Skin of body (tissue), 2 donors: ENCODE data around the gene CUL9. TPM values are rescaled to one million over a fixed set of nuclear protein-coding genes. Genes with fewer than 3 reads are reported as not detected.
A peak's percentile ranks its signal among the peaks of the same experiment; 100 is the strongest.
"Not testable (repeated sequence)": the region's sequence is repeated elsewhere in the genome, so short reads cannot be mapped to it uniquely, and the experiment has no call there.

Source experiments
- DNase-seq: peaks from one replicate; lab custom pipeline; 2025; lab: John Stamatoyannopoulos, UW
- total RNA-seq: library from RNA; depleted of rRNA; stranded (reverse); fragments of >200 nt; gene quantifications from one replicate; pipeline ENCODE4 v1.2.3, GENCODE V29; 2014

The CUL9 gene
- total RNA-seq: 18.8 TPM

DNA sequence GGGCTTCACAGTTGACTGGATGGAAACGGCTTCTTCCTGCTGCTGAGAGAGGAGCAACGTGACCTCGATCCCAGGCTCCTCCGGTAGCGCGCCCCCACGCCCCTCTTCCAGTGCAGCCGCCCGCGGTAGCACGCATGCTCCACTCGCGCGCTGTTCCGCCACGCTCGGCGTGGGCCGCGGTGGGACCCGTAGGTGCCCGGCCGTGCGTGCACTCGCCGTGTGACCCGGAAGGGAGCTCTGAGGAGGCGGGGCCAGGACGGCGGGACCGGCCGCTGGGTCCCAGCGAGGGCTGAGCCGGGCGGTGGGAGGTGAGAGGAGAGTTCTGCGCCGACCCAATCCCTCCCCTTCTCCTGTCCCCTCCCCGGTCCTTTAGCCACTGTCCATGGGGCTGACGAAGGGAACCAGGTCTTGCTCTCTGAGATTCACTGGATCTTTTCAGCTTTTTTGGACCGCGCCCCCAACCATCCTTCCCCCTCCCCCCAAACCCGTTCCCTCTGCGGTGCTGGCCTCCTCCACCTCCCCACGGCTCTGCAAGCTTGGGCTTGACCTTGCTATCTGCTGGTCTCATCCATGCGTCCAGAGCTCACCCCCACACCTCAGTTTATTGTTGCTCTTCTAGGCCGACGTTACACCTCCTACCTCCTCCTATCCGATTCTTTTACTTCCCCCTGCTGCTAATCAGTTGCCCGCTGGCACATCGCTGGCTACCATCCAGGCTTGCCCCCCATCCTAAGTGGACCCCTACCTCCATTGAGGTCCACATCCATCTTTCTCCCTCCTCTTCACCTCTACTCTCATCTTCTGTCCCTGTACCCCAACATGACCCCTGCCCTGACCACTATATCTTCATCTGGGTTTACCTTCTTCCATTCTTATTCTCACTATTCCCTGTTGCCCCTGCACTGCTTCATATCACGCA lies at the start of gene CUL9:
TSS of gene CUL9 (plus strand) at position 255 of the 919 bp plus-strand sequence. CDS start 2,115 bp downstream, outside the sequence.
- peak; percentile 60 for DNase-seq

DNA sequence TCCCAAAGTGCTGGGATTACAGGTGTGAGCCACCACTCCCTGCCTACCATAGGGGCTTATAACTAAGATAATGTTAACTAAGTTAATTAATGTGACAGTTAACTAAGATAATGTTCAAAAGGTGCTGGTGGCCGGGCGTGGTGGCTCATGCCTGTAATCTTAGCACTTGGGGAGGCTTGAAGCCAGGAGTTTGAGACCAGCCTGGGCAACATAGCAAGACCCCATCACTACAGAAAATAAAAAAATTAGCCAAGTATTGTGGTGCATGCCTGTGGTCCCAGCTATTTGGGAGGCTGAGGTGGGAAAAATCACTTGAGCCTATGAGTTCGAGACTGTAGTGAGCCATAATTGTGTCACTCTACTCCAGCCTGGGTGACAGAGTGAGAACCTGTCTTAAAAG lies 43.7 kb upstream of the CUL9 start:
- no peak for DNase-seq

DNA sequence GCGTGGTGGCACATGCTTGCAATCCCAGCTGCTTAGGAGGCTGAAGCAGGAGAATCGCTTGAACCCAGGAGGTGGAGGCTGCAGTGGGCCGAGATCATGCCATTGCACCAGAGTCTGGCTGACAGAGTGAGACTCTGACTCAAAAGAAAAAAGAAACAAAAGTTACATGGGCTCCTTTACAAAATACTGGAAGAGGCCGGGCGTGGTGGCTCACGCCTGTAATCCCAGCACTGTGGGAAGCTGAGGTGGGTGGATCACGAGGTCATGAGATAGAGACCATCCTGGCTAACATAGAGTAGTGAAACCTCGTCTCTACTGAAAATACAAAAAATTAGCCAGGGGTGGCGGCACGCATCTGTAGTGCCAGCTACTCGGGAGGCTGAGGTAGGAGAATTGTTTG lies 42.0 kb upstream of the CUL9 start:
- not testable (repeated sequence) for DNase-seq

DNA sequence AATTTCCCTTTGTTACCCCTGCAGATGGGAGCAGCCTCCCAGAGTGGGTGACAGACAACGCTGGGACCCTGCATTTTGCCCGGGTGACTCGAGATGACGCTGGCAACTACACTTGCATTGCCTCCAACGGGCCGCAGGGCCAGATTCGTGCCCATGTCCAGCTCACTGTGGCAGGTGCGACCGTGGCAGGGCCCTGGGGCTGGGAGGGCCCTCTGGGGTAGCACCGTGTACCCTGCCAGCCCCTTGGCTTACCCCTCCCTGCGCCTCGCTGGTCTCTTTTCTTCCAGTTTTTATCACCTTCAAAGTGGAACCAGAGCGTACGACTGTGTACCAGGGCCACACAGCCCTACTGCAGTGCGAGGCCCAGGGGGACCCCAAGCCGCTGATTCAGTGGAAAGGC lies 40.4 kb upstream of the CUL9 start:
- no peak for DNase-seq

DNA sequence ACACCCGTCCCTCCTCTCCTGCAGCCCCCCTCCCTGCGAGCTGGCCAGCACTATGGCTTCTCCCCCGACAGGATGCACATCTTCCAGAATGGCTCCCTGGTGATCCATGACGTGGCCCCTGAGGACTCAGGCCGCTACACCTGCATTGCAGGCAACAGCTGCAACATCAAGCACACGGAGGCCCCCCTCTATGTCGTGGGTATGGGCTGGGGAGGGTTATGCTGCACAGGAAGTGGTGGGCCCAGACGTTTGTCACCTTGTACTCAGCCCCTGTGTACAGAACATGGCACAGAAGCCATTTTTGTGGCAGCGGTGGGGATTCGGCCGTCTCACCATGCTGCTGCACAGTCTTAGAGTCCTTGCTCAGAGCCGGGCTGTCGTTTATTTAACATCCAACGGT lies 39.9 kb upstream of the CUL9 start:
- DNase-seq: no peak

DNA sequence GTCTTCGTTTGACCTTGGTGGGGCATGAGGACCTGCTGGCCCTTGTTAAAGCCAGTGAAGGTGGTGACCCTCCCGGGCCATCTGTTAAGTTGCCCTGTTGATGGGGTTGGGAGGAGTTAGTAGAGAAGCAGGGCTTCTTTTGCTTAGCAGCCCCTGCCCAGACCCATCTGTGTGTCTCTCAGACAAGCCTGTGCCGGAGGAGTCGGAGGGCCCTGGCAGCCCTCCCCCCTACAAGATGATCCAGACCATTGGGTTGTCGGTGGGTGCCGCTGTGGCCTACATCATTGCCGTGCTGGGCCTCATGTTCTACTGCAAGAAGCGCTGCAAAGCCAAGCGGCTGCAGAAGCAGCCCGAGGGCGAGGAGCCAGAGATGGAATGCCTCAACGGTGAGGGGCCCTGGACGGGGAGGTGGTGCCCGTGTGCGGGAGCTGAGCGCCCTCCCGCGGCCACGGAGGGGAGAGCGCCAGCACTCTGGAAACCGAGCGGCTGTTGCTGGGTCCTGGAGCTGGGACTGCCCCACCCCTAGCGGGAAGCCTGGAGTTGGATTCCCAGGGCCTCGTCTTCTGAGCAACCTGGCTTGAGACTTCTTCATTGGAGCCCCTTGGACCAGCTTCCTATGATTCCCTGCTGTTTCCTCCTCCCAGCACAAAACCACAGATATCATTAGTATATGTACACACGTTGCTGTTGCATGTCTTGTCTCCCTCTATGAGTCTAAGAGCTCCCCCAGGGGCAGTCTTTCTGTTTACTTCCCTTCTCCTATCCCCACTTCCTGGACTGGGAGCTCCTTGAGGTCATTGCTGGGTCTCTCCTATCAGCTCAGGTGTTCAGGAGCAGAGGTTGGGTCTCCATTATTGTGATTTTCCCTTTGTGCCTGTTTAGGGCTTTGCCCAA lies 38.5 kb upstream of the CUL9 start:
- DNase-seq: peak; percentile 95

DNA sequence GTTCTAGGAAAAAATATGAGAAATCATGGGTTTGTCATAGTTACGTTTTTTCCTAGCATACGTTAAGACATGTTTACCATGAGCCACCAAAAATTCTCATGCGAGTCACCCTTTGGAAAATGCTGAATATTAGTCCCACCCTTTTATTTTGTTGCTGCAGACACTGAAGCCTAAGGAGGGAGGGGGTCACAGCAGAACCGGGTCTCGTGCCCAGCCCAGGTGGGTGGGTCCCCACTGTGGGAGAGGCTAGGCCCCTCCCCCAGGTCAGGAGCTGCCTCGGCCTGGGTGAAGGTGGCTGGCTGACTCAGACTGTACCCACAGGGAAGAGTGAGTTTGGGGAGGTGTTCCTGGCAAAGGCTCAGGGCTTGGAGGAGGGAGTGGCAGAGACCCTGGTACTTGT lies 37.1 kb upstream of the CUL9 start:
- DNase-seq: no peak

DNA sequence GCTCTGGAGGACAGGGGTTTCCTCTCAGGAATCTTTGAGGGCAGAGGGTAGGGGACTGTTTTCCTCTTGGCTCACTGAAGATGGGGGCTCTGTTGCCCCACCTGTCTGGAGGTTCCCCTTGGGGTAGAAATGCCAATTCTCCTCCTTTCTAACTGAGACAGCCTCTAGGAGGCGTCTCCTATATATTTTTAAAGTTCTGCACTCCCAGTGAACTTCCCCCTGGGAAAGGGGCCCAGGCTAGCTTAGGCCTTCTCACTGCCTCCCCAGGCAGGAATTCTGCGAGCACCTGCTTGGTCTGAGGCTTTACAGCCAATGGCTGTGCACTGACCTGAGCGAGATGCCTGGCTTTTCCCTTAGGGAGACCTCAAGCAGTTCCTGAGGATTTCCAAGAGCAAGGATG lies 35.7 kb upstream of the CUL9 start:
- no peak for DNase-seq

DNA sequence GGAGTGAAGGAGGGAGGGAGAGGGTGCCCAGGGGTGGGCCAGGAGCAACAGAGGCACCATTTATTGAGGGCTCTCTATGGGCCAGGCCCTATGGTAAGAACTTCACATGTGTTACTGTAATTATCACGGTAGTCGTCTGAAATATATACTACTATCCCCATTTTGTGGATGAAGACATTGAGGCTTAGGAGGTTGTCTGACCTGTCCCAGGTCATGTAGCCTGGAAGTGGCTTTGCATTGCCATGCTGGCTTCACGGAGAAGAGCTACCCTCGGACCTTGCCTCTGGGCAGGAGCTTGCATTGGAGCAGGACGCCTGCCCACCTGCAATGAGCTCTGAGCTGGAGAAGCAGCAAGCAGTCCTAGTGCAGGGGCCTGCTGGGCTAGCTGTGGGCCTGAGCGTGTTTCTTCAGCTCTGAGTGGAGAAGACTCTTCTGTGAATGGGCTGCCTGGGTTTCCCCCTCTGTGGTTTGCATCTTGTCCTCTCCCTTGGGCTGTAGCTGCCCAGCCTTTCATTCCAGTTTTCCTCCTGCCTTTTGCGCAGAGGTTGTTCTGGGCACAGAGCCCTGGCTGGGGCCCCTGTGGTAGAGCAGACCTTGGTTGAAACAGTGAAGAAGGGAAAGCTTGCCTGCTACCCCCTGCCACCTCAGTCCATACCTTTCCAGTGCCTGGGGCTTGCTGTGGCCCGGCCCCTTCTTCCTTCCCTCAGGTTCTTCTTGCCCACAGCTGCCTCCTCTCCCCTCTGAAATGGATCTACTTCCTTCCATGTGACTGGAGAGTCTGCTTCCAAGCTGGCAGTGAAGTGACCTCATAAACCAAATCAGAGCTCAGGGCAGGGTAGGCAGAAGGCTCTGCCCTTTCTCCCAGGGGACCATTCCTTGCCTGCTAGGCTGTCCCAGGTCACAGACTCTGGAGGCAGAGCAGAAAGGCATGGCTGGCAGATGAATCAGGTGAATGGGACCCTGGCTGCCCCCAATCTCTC lies 35.0 kb upstream of the CUL9 start:
- no peak for DNase-seq

DNA sequence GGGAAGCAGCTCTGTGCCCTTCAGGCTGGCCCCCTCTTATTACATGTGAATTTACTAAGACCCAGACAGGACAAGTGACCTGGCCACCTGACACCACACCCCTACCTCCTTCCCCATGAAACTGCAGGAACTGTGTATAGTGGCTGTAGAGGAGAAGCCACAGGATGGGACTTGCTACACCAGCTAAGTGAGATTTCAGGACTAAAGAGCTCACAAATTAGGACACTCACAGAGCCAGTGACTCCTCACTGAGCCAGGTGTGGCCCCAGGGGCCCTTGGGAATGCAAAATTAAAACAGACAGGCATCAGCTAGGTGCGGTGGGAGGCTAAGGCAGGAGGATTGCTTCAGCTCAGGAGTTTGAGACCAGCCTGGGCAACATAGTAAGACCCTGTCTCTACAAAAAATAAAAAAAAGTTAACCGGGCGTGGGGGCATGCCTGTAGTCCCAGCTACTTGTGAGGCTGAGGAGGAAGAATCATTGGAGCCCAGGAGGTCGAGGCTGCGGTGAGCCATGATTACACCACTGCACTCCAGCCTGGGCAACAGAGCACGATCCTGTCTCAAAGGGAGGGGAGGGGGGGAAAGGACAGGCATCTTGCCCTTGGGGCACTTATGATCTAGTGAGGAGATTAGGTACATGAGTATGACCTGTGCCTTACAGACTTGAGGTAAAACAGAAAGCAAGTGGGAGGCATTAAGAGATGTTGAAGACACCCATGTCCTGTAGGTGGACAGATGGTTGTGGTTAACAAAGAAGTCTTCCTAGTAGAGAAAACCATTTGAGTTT lies 34.1 kb upstream of the CUL9 start:
- no peak for DNase-seq

DNA sequence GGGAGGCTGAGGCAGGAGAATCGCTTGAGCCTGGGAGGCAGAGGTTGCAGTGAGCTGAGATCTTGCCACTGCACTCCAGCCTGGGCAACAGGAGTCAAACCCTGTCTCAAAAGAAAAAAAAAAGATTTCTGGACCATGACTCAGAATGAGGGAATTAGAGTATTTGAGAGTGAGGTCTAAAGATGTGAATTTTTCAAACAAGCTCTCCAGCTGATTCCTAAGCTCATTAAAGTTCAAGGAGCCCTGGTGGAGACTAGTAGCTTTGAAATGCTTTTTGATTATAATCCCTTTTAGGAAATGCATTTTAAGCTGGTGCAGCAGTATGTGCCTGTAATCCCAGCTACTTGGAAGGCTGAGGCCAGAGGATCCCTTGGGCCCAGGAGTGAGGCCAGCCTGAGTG lies 32.7 kb upstream of the CUL9 start:
- no peak for DNase-seq

DNA sequence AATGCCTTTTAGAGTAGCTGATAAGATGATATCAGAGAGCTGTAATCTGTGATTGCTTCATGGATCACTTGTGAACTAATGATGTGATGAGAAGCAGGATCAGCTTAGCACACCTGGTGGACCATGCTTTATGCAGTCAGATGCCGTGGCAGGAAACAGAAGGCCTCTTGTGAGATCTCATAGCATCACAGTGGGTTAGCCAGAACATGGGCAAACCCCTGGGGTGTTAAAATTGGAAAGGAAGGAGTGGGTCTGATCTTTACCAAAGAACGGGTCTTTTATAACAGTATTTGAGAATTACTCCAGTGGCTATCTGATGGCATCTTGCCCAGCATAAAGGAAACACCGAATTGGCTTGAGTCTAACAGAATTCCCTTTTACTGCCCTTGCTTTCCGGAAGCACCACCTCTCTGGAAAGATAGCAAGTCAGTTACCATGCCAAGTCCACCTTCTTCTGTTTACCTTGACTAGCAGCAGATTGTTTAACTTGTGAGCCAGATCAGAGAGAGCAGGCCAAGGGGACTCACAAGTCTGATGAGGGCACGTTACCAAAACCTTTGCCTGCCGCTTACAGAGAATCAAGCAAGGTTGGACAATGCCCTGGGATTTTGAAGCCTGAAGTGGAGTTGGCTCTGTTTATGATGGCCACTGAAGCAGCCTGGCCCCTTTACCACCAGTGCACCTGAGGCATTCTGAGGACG lies 31.8 kb upstream of the CUL9 start:
- DNase-seq: no peak

DNA sequence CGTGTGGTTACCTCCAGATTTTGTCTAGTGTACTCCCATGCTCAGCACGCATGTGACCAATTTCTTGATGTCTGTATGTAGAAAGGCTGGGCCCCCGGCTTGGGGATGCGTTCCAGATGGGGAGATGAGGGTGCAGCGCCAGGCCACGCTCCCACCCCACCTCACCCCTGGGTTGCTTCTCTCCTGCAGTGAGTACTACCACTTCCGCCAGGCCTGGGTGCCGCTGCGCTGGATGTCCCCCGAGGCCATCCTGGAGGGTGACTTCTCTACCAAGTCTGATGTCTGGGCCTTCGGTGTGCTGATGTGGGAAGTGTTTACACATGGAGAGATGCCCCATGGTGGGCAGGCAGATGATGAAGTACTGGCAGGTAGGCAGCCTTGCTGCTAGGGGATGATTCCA lies 22.4 kb upstream of the CUL9 start:
- no peak for DNase-seq

DNA sequence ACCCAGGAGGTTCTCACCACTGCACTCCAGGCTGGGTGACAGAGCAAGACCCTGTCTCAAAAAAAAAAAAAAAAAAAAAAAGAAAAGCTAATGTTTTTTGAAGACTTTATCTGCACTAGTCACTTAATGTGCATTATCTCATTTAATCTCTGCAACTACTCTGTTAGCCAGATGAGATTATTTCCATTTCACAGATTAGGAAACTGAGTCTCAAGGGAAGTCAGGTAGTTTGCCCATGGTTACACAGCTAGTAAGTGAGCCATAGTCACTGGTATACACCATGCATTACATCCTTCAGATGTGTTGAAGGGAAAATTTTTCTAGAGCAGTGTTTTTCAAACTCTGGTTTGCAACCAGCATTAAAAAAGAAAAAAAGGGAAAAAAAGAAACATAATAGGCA lies 18.1 kb upstream of the CUL9 start:
- no peak for DNase-seq

DNA sequence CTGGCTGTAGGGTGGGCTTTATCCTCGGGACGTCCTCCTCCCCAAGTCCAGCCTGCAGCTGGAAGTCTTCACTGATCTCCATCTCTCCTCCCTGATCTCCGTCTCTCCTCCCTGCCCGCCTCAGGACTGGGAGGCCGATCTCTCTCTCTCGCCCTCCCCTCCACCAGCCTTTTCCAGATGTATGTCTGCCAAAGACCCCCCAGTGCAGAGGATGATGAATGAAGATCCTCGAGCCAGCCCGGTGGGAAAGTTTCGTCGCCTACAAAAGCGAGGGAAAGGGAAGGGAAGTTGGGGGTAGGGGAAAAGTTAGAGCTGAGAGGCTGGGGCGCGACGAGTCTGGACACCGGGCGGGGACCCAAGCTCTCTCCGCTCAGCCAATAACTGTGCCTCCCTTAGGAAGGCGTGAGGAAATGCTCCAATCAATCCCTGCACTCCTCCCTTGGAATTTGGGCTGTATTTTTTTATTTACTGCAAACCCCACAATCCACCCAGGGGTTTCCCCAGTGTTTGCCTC lies 11.5 kb upstream of the CUL9 start:
- DNase-seq: peak; percentile 99

DNA sequence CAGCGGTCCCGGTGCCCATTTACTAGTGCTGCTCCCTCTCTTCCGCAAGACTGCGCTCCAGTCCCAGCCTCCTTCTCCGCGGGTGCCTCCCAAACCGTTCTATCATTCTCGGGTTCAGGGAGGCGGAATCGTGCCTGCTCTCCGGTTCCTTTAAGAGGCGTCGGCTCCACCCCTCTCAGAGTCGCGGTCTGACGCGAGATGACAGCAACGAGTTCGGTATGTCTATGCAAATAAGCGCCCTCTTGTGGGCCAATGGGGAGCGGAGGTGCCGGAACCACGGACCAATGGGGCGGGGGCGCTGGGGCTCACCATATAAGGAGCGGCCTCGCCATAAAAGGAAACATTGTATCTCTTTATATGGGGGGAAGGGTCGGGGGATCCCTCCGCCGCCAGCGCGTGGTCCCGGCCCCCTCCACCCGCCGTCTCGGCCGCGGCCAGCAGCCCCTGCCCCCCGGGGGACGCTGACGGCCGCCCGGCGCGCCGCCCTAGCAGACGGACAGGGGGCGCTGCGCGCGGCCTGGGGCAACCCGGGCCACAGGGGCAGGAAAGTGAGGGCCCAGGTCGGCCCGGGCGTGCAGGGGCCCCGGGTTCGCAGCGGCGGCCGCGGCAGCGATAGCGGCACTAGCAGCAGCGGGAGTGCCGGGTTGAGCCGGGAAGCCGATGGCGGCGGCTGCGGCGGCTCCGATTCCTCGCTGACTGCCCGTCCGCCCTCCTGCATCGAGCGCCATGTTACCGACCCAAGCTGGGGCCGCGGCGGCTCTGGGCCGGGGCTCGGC lies 10.9 kb upstream of the CUL9 start, which contains the start of gene SRF:
TSS of gene SRF (plus strand) at position 339 of the 776 bp plus-strand sequence. CDS start at position 727, 388 bp downstream.
- peak; percentile 99 for DNase-seq

DNA sequence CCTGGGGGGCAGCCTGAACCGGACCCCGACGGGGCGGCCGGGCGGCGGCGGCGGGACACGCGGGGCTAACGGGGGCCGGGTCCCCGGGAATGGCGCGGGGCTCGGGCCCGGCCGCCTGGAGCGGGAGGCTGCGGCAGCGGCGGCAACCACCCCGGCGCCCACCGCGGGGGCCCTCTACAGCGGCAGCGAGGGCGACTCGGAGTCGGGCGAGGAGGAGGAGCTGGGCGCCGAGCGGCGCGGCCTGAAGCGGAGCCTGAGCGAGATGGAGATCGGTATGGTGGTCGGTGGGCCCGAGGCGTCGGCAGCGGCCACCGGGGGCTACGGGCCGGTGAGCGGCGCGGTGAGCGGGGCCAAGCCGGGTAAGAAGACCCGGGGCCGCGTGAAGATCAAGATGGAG lies 10.3 kb upstream of the CUL9 start:
- DNase-seq: no peak
